Kidney epithelial cell (primary cell): ENCODE results near the gene GAA. TPM values are rescaled to one million over a fixed set of nuclear protein-coding genes. Genes with fewer than 3 reads are reported as not detected.
A peak's percentile ranks its signal among the peaks of the same experiment; 100 is the strongest.

Experiments
- DNase-seq: peaks from one replicate; pipeline ENCODE4 v3.0.0-alpha.2; 2010; ENCODE audit warnings: low read depth
- H3K27me3 ChIP-seq: 2 replicates; pipeline ENCODE4 v1.6.0; 2011; ENCODE audit warnings: low read length; ENCODE audit not compliant: control insufficient read depth, insufficient read depth
- H3K36me3 ChIP-seq: 2 replicates; pipeline ENCODE4 v1.5.1; 2011; ENCODE audit warnings: low read length; ENCODE audit not compliant: control insufficient read depth, insufficient read depth
- H3K4me3 ChIP-seq: 2 replicates; pipeline ENCODE4 v1.5.1; 2011; ENCODE audit warnings: low read depth, mild to moderate bottlenecking, control low read depth, low read length
- total RNA-seq: library from RNA; depleted of rRNA; stranded (reverse); fragments of >200 nt; gene quantifications from 2 replicates; pipeline ENCODE4 v1.2.3, GENCODE V29; 2015
- TF ChIP-seq, protein P1 (sequence below): IDR thresholded peaks from 2 replicates; pipeline ENCODE4 v1.5.1; 2011; ENCODE audit warnings: mild to moderate bottlenecking, moderate library complexity, low read length, control low read depth, inconsistent platforms; ENCODE audit not compliant: insufficient read depth, poor library complexity, severe bottlenecking

GAA gene
- total RNA-seq, 1 donor from 2014 or later: 60.9 TPM

DNA sequence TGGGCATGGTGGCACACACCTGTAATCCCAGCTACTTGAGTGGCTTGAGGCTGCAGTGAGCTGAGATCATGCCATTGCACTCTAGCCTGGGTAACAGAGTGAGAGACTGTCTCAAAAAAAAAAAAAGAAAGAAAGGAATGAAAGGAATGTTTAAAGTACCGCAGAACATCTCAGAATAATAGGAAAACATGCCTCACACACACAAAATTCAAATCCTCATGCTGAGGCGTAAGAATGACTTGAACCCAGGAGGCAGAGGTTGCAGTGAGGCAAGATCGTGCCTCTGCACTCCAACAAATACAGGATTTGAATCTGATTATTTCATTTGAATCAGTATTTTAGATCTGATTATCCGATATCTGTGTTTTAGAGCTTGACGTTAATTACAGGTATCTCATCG is 21.3 kb upstream of the GAA start:
- Histone ChIP-seq H3K27me3 (peaks cover 2% of the 10 kb centered on the region), H3K36me3 (no peaks in the 10 kb centered on the region), H3K4me3 (no peak overlapping the region)
- DNase-seq: no peak
- TF ChIP-seq, protein P1, sequence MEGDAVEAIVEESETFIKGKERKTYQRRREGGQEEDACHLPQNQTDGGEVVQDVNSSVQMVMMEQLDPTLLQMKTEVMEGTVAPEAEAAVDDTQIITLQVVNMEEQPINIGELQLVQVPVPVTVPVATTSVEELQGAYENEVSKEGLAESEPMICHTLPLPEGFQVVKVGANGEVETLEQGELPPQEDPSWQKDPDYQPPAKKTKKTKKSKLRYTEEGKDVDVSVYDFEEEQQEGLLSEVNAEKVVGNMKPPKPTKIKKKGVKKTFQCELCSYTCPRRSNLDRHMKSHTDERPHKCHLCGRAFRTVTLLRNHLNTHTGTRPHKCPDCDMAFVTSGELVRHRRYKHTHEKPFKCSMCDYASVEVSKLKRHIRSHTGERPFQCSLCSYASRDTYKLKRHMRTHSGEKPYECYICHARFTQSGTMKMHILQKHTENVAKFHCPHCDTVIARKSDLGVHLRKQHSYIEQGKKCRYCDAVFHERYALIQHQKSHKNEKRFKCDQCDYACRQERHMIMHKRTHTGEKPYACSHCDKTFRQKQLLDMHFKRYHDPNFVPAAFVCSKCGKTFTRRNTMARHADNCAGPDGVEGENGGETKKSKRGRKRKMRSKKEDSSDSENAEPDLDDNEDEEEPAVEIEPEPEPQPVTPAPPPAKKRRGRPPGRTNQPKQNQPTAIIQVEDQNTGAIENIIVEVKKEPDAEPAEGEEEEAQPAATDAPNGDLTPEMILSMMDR: no peak

GRCh38 chr17:80081596-80081995 is 19.8 kb upstream of the GAA start:
- Histone ChIP-seq H3K36me3 (no peaks in the 10 kb centered on the region), H3K27me3 (peaks cover 2% of the 10 kb centered on the region), H3K4me3 (no peak overlapping the region)
- DNase-seq: no peak
- TF ChIP-seq, protein P1: no peak

DNA sequence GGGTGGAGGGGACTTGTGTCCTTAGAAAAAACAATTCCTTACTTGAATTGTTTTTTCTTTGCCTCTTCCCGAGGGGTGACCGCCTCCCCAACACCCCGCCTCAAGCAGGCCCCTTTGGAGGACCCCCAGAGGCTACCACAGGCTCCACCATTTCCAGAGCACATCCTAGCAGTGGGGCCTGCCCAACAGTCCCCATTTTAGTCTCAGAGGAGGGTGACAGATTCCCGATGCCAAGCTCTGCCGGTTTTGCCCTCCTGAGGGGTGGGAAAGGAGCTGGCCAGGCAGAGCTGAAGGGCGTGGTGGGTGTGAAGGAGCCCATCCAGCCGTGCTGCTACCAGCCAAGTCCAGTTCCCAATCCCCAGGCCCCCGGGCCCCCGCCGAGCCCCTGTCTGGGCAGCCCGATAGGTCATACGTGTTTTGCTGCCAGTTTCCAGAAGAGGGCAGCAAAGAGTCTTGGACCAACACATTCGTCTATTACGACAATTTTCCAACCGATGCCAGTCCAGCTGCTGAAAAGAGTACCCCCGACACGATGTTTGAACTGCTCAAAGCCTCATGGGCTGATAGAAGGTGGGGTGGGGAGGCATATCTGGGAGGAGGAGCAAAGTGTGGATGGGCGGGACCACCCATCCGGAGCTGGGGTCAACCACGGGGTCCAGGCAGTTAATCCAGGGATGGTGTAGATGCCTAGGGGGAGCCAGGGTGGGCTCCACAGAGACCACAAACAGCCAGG is 18.8 kb upstream of the GAA start:
- TF ChIP-seq, protein P1: peak; percentile 84
- H3K4me3 ChIP-seq: no peak overlapping the region
- H3K36me3 ChIP-seq: no peaks in the 10 kb centered on the region
- peaks cover 8% of the 10 kb centered on the region for H3K27me3 ChIP-seq
- no peak for DNase-seq

DNA sequence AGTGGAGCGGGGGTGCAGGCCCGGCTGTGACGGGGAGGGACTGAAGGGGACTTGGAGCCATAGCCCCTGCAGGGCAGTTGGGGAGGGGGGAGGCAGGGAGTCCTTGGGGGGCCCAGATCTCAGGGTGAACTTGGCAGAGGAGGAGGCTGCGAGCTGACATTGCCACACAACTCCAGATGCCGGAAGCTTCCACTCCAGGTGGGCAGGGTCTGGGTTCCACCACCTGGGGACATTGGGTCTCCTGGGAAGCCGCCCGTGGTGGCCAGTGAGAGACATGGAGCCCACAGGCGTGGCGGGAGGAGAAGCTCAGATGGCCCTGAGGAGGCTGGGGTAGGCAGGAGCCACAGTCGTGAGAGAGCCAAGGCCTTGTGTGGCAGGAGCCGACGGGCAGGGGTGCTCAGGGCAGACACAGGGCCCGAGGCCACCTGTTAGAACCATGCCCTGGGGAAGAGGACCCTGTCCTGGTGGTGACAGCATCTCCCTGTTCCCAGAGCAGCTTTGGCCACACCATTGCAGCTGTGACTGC is 18.2 kb upstream of the GAA start:
- no peak overlapping the region for H3K4me3 ChIP-seq
- no peaks in the 10 kb centered on the region for H3K36me3 ChIP-seq
- no peak for DNase-seq
- peaks cover 8% of the 10 kb centered on the region for H3K27me3 ChIP-seq
- TF ChIP-seq, protein P1: no peak

- no peak for DNase-seq
- Histone ChIP-seq H3K4me3 (no peak overlapping the region), H3K36me3 (no peaks in the 10 kb centered on the region), H3K27me3 (peaks cover 8% of the 10 kb centered on the region)
- TF ChIP-seq, protein P1: no peak
Measured at GRCh38 chr17:80084773-80085172, 16.6 kb upstream of the GAA start.

DNA sequence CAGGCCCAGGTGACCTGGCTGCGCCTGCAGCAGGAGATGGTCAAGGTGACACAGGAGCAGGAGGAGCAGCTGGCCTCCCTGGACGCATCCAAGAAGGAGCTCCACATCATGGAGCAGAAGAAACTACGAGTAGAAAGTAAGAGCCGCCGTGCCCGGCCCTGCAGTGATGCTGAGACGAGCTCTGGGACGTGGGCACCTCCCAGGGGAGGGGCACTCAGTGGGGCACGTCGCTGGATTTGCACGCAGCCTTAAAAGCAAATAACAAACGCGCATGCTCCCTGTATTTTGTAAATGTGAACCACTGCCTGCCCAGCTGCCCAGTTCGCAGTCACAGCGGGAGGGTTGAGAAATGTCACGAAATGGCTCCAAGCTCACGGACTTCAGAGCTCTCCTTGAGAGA is 15.3 kb upstream of the GAA start:
- DNase-seq: no peak
- H3K36me3 ChIP-seq: no peaks in the 10 kb centered on the region
- TF ChIP-seq, protein P1: no peak
- no peak overlapping the region for H3K4me3 ChIP-seq
- peaks cover 8% of the 10 kb centered on the region for H3K27me3 ChIP-seq
